ENCODE results near the gene LPP. TPM values are rescaled to one million over a fixed set of nuclear protein-coding genes. Genes with fewer than 3 reads are reported as not detected.

LPP gene
- total RNA-seq, 1 experiment from 2014 or later: 264 TPM

- Mint-ChIP-seq H3K36me3 (ENCODE audit: insufficient read depth, unreplicated experiment) (no peaks in the 10 kb centered on the region), H3K4me3 (ENCODE audit: low read depth, unreplicated experiment) (no peak overlapping the region), H3K27ac (ENCODE audit: unreplicated experiment) (no peak overlapping the region), H3K9me3 (ENCODE audit: low read depth, unreplicated experiment) (no peaks in the 10 kb centered on the region), H3K4me1 (ENCODE audit: low read depth, unreplicated experiment) (no peaks in the 10 kb centered on the region), H3K27me3 (ENCODE audit: unreplicated experiment) (no peaks in the 10 kb centered on the region)
- no peak for DNase-seq
- no TSS peak for BruUV-seq (replicated peaks)
- no peak for TF ChIP-seq CTCF (IDR thresholded peaks at IDR 0.05; ENCODE audit: unreplicated experiment)
- intact Hi-C loops (cut with micrococcal nuclease; ENCODE audit: unreplicated experiment): no loop called here
- CTCF ChIA-PET: no interaction called here
Observed at GRCh38 chr3:188558343-188559071, 404.6 kb downstream of the LPP start.

GRCh38 chr3:188559072-188559429 is 405.1 kb downstream of the LPP start:
- Mint-ChIP-seq H3K9me3 (ENCODE audit: low read depth, unreplicated experiment) (no peaks in the 10 kb centered on the region), H3K27ac (ENCODE audit: unreplicated experiment) (no peak overlapping the region)
- CTCF ChIA-PET: no interaction called here

DNA sequence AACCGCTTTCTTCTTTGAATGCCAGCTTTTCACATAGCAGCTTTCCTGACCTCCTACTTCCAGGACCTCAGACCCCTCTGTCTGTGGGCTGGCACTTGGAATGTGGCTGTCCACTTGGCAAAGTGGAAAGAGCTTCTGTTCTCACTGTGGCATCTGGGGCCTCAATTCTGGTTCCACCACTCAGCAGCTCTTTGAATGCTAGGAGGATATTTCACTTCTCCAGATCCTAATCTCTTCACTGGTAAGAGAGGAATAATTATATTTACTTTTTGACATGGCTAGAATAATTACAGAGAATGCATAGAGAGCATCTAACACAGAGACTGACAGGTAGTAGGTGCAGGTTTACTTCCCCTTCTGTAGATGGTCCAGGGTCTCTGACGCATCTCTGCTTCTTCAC is 405.9 kb downstream of the LPP start:
- no TSS peak for BruUV-seq (replicated peaks)
- DNase-seq: no peak
- H3K9me3 Mint-ChIP-seq (ENCODE audit: low read depth, unreplicated experiment): no peaks in the 10 kb centered on the region
- no peak overlapping the region for H3K27ac Mint-ChIP-seq (ENCODE audit: unreplicated experiment)
- H3K4me3 Mint-ChIP-seq (ENCODE audit: low read depth, unreplicated experiment): no peak overlapping the region
- TF ChIP-seq CTCF (IDR thresholded peaks at IDR 0.05; ENCODE audit: unreplicated experiment): no peak
- no peaks in the 10 kb centered on the region for H3K27me3 Mint-ChIP-seq (ENCODE audit: unreplicated experiment)
- H3K36me3 Mint-ChIP-seq (ENCODE audit: insufficient read depth, unreplicated experiment): no peaks in the 10 kb centered on the region
- H3K4me1 Mint-ChIP-seq (ENCODE audit: low read depth, unreplicated experiment): no peaks in the 10 kb centered on the region
- CTCF ChIA-PET: no interaction called here
- intact Hi-C loops (cut with micrococcal nuclease; ENCODE audit: unreplicated experiment): loop anchor here (10.0 kb wide), 1 partner anchor 815 kb away; the partner anchor contains the start of gene BCL6

More at GRCh38 chr3:188559072-188559429, 405.1 kb downstream of the LPP start:
- no TSS peak for BruUV-seq (replicated peaks)
- no peak for TF ChIP-seq CTCF (IDR thresholded peaks at IDR 0.05; ENCODE audit: unreplicated experiment)
- Mint-ChIP-seq H3K4me3 (ENCODE audit: low read depth, unreplicated experiment) (no peak overlapping the region), H3K4me1 (ENCODE audit: low read depth, unreplicated experiment) (no peaks in the 10 kb centered on the region), H3K27me3 (ENCODE audit: unreplicated experiment) (no peaks in the 10 kb centered on the region), H3K36me3 (ENCODE audit: insufficient read depth, unreplicated experiment) (no peaks in the 10 kb centered on the region)
- intact Hi-C loops (cut with micrococcal nuclease; ENCODE audit: unreplicated experiment): no loop called here
- DNase-seq: no peak

DNA sequence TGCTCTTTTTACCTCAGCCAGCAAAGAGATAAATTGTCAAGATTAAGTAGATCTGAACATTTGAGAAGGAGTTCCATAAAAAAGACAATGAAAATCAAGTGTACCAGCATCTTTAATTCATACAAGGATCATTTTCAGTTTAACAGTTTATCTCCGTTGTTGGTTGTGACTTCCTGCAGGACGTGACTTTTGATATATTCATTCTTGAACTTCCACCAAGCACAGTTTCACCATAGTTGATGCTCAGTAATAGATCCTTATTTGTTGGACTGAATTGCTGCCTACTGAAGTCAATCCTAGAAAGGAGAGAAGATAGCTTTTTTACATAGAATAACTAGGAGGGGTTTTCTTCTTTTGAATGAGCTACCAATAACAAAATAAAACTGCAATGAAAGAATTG is 408.2 kb downstream of the LPP start:
- no TSS peak for BruUV-seq (replicated peaks)
- no peaks in the 10 kb centered on the region for H3K36me3 Mint-ChIP-seq (ENCODE audit: insufficient read depth, unreplicated experiment)
- CTCF ChIA-PET: no interaction called here
- no peaks in the 10 kb centered on the region for H3K27me3 Mint-ChIP-seq (ENCODE audit: unreplicated experiment)
- H3K4me1 Mint-ChIP-seq (ENCODE audit: low read depth, unreplicated experiment): no peaks in the 10 kb centered on the region
- no peaks in the 10 kb centered on the region for H3K9me3 Mint-ChIP-seq (ENCODE audit: low read depth, unreplicated experiment)
- intact Hi-C loops (cut with micrococcal nuclease; ENCODE audit: unreplicated experiment): loop anchor here (10.0 kb wide), 1 partner anchor 817 kb away; the partner anchor contains the start of gene BCL6
- no peak overlapping the region for H3K27ac Mint-ChIP-seq (ENCODE audit: unreplicated experiment)
- DNase-seq: no peak
- no peak overlapping the region for H3K4me3 Mint-ChIP-seq (ENCODE audit: low read depth, unreplicated experiment)
- no peak for TF ChIP-seq CTCF (IDR thresholded peaks at IDR 0.05; ENCODE audit: unreplicated experiment)
